Dedifferentiated amniotic fluid mesenchymal stem cell (primary cell): ENCODE data around the gene SMC4.

Source experiments
- DNase-seq: peaks from one replicate; pipeline ENCODE4 v3.0.0-alpha.2; 2016; ENCODE audit errors: extremely low spot score

SMC4 gene

DNA sequence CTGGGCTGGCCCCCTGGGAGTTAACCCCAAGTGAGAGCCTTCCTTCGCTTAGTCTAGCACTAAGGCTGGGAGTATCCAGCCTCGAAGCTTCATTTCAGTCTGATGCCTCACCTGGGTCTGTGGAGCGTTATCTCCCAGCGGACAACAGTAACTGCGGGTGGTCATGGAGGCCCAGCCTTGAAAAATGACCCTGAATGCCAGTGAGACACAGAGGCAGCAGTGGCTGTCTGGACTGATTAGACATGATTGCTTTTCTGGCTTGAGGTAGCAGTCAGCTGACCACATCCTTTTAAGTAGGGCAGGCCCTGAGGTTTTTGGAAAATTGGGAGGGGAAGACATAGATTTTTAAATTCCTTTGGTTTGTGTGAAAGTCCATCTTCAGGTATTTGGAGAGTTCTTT, 78.3 kb downstream of the SMC4 start:
- DNase-seq, result no peak

DNA sequence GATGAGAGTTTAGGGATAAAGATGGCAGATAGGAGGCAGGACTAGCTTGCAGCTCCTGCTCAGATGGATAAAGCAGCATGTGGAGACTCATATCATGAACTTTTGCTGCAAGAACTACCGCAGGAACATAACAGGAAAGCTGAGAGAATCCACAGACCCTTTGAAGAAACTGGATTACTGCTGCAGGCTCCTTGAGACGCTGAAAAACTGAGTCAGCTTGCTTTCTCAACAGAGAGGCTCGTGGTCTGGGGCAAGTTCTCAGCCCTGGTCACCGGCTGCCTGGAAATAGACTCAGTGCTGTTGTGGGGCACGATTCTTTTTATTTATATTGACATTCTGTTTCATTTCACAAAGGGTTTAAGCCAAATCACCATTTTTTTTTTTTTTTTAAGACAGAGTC, 78.9 kb downstream of the SMC4 start:
- peak; percentile 17 for DNase-seq

DNA sequence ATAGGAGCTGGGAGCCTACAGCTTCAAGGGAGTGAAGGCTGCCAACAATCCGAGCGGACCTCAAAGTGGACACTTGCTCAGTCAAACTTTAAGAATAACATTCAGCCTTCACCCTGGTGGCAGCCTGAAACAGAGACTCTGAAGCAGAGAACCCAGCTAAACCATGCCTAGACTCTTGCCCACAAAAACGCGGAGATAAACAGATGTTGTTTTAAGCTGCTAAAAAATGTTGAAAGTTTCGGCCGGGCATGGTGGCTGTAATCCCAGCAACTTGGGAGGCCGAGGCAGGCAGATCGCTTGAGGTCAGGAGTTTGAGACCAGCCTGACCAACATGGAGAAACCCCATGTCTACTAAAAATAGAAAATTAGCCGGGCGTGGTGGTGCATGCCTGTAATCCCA, 79.9 kb downstream of the SMC4 start:
- DNase-seq, result no peak

DNA sequence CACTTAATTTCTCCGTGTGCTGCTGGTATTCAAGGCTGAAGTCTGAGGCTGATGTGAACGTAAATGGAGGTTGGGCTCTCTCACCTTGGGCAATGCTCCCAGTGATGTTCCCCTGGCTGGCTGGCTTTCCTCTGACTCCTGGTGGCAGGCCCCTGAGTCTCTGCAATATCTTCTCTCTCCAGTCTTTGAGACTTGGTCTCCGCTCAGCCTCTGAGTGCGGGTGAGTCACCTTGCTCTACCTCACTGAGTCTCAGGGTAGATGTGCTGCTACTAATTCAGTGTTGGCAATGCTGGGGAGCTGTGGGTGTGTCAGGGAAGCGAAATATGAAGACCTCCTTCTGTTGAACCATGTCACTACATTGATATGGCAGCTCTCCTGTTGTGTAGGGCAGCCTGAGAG, 81.5 kb downstream of the SMC4 start:
- no peak for DNase-seq

DNA sequence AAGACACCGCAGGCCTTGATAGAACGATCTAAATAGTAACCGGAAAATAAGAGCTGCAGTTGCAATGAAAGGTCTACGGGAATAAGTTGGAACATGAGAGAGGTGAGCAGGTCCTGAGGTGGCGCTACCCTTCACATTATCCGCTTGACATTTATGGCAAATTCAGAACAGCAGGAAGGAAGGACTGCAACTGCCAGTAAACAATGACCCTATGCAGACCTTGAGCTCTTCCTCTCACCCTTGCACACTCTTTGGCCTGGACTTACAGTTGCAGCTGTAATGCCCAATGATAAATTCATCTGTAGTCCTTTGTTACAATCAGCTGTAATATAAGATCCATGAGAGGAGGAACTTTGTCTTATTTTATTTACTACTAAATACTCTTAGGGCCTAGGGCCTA, 82.4 kb downstream of the SMC4 start:
- DNase-seq, result no peak

DNA sequence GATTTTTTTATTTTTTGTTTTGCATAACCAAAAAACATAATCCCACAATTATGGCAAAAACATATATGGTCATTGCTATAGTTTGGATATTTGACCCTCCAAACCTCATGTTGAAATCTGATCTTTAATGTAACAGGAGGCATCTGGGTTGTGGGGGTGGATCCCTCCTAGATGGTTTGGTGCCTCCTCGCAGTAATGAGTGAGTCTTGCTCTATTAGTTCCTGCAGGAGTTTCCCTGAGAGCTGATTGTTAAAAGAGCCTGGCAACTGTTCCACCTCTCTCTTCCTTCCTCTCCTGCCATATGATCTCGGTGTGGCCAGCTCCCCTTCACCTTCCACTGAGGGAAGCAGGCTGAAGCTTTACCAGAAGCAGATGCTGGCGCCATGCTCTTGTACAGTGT, 83.3 kb downstream of the SMC4 start:
- no peak for DNase-seq
